SK-N-SH treated with all-trans-retinoic acid at 6 μM for 48 hours (cell line): ENCODE results near the gene CHRM1.

ENCODE experiments used
- ATAC-seq: fragments of 200-7000 bp; cut with Tn5 transposase; 3 replicates; pipeline ENCODE4 v1.9.1; 2020; ENCODE audit warnings: mild to moderate bottlenecking, moderate library complexity
- ARNTL ChIP-seq: fragments of 450-650 bp; formaldehyde crosslinking; IDR thresholded peaks from 2 replicates; pipeline ENCODE4 v1.5.0; 2020; ENCODE audit warnings: low read depth, mild to moderate bottlenecking, moderate library complexity, borderline replicate concordance
- CSDC2 ChIP-seq: fragments of 250-450 bp; sonication (Bioruptor Pico); IDR thresholded peaks from 2 replicates; pipeline ENCODE4 v1.5.0; 2020; ENCODE audit warnings: mild to moderate bottlenecking, moderate library complexity
- CSRNP3 ChIP-seq: fragments of 250-450 bp; sonication (Bioruptor Pico); IDR thresholded peaks from 2 replicates; pipeline ENCODE4 v1.5.1; 2021; ENCODE audit warnings: mild to moderate bottlenecking, moderate library complexity
- GLIS3 ChIP-seq: fragments of 250-450 bp; sonication (Bioruptor Pico); IDR thresholded peaks from 2 replicates; pipeline ENCODE4 v1.5.0; 2020; ENCODE audit warnings: mild to moderate bottlenecking, moderate library complexity
- RARB ChIP-seq: fragments of 250-450 bp; sonication (Bioruptor Pico); IDR thresholded peaks from 2 replicates; pipeline ENCODE4 v1.8.0; 2021; ENCODE audit warnings: mild to moderate bottlenecking, moderate library complexity
- SNAI2 ChIP-seq: fragments of 250-450 bp; sonication (Bioruptor Pico); IDR thresholded peaks from 2 replicates; pipeline ENCODE4 v1.5.0; 2020; ENCODE audit warnings: mild to moderate bottlenecking, moderate library complexity
- TOX ChIP-seq: fragments of 250-450 bp; sonication (Bioruptor Pico); IDR thresholded peaks from 2 replicates; pipeline ENCODE4 v1.8.0; 2021; ENCODE audit warnings: mild to moderate bottlenecking, moderate library complexity, borderline replicate concordance
- TSHZ2 ChIP-seq: fragments of 250-450 bp; sonication (Bioruptor Pico); IDR thresholded peaks from 2 replicates; pipeline ENCODE4 v1.5.0; 2020; ENCODE audit warnings: mild to moderate bottlenecking, moderate library complexity
- ZNF565 ChIP-seq: fragments of 450-650 bp; formaldehyde crosslinking; conservative IDR thresholded peaks from 2 replicates; pipeline ENCODE4 v1.5.0; 2020; ENCODE audit warnings: low read depth, mild to moderate bottlenecking, moderate library complexity
- ZNF8 ChIP-seq: fragments of 450-650 bp; formaldehyde crosslinking; IDR thresholded peaks from 2 replicates; pipeline ENCODE4 v1.5.0; 2020; ENCODE audit warnings: mild to moderate bottlenecking, moderate library complexity
- TF ChIP-seq, protein P1 (sequence below): fragments of 250-450 bp; sonication (Bioruptor Pico); IDR thresholded peaks from 2 replicates; pipeline ENCODE4 v1.8.0; 2020; ENCODE audit warnings: mild to moderate bottlenecking, moderate library complexity, borderline replicate concordance
- TF ChIP-seq, protein P2 (sequence below): fragments of 250-450 bp; sonication (Bioruptor Pico); IDR thresholded peaks from 2 replicates; pipeline ENCODE4 v1.8.0; 2021; ENCODE audit warnings: low read depth, mild to moderate bottlenecking, moderate library complexity, borderline replicate concordance
- TF ChIP-seq, protein P3 (sequence below): fragments of 250-450 bp; sonication (Bioruptor Pico); IDR thresholded peaks from 2 replicates; pipeline ENCODE4 v1.5.1; 2020; ENCODE audit warnings: low read depth, mild to moderate bottlenecking, moderate library complexity

The CHRM1 gene

GRCh38 chr11:62910141-62910882 is 10.9 kb downstream of the CHRM1 start:
- no peak for ATAC-seq
- TF ChIP-seq, protein P1, sequence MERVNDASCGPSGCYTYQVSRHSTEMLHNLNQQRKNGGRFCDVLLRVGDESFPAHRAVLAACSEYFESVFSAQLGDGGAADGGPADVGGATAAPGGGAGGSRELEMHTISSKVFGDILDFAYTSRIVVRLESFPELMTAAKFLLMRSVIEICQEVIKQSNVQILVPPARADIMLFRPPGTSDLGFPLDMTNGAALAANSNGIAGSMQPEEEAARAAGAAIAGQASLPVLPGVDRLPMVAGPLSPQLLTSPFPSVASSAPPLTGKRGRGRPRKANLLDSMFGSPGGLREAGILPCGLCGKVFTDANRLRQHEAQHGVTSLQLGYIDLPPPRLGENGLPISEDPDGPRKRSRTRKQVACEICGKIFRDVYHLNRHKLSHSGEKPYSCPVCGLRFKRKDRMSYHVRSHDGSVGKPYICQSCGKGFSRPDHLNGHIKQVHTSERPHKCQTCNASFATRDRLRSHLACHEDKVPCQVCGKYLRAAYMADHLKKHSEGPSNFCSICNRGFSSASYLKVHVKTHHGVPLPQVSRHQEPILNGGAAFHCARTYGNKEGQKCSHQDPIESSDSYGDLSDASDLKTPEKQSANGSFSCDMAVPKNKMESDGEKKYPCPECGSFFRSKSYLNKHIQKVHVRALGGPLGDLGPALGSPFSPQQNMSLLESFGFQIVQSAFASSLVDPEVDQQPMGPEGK (CRISPR knock-in tag), result no peak
- TF ChIP-seq, protein P2, sequence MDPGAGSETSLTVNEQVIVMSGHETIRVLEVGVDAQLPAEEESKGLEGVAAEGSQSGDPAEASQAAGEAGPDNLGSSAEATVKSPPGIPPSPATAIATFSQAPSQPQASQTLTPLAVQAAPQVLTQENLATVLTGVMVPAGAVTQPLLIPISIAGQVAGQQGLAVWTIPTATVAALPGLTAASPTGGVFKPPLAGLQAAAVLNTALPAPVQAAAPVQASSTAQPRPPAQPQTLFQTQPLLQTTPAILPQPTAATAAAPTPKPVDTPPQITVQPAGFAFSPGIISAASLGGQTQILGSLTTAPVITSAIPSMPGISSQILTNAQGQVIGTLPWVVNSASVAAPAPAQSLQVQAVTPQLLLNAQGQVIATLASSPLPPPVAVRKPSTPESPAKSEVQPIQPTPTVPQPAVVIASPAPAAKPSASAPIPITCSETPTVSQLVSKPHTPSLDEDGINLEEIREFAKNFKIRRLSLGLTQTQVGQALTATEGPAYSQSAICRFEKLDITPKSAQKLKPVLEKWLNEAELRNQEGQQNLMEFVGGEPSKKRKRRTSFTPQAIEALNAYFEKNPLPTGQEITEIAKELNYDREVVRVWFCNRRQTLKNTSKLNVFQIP, result no peak
- TF ChIP-seq CSRNP3 (CRISPR knock-in tag) (no peak), ZNF8 (CRISPR knock-in tag) (no peak), CSDC2 (CRISPR knock-in tag) (no peak)
- TF ChIP-seq, protein P3, sequence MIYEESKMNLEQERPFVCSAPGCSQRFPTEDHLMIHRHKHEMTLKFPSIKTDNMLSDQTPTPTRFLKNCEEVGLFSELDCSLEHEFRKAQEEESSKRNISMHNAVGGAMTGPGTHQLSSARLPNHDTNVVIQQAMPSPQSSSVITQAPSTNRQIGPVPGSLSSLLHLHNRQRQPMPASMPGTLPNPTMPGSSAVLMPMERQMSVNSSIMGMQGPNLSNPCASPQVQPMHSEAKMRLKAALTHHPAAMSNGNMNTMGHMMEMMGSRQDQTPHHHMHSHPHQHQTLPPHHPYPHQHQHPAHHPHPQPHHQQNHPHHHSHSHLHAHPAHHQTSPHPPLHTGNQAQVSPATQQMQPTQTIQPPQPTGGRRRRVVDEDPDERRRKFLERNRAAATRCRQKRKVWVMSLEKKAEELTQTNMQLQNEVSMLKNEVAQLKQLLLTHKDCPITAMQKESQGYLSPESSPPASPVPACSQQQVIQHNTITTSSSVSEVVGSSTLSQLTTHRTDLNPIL (CRISPR knock-in tag), result no peak

GRCh38 chr11:62909107-62909894 is 11.9 kb downstream of the CHRM1 start:
- peak; percentile 24 for ATAC-seq
- TF ChIP-seq ARNTL (CRISPR knock-in tag), result no peak
- TF ChIP-seq, protein P1 (CRISPR knock-in tag), result no peak
- no peak for TF ChIP-seq GLIS3
- TF ChIP-seq TOX (CRISPR knock-in tag), result no peak
- TF ChIP-seq RARB (CRISPR knock-in tag), result no peak
- no peak for TF ChIP-seq TSHZ2
- no peak for TF ChIP-seq ZNF565 (CRISPR knock-in tag)
- TF ChIP-seq SNAI2 (CRISPR knock-in tag), result no peak
- no peak for TF ChIP-seq ZNF8 (CRISPR knock-in tag)
- no peak for TF ChIP-seq CSRNP3 (CRISPR knock-in tag)
- TF ChIP-seq, protein P2, result no peak
